GM12878 (cell line): Measurements from ENCODE around the gene DDAH1. TPM values are rescaled to one million over a fixed set of nuclear protein-coding genes. Genes with fewer than 3 reads are reported as not detected.

Experiments
- ATAC-seq: fragments of 200-7000 bp; cut with Tn5 transposase; 3 replicates; pipeline ENCODE4 v1.9.1; 2020; ENCODE audit warnings: mild to moderate bottlenecking, moderate library complexity
- BruUV-seq: library from RNA; stranded (reverse); fragments of 400-500 nt; replicated peaks from 2 replicates; lab custom pipeline; 2021; lab: Mats Ljungman, UMichigan
- CTCF ChIA-PET: fragments of 300-600 bp; sonication (Branson Sonifier 250); formaldehyde crosslinking; extraction: SDS; loops from one replicate; lab custom pipeline; 2021; ENCODE audit warnings: inconsistent platforms; lab: Yijun Ruan, JAX
- POLR2A ChIA-PET: fragments of 350-600 bp; formaldehyde crosslinking; extraction: SDS; loops from one replicate; lab custom pipeline; 2021; ENCODE audit warnings: inconsistent platforms; lab: Charles Lee
- RAD21 ChIA-PET: fragments of 300-600 bp; sonication (Branson Sonifier 250); formaldehyde crosslinking; loops from one replicate; lab custom pipeline; 2023; ENCODE audit warnings: antibody characterized with exemption; ENCODE audit not compliant: unreplicated experiment; lab: Charles Lee
- SMC1A ChIA-PET: fragments of 300-600 bp; sonication (Branson Sonifier 250); formaldehyde crosslinking; loops from one replicate; lab custom pipeline; 2023; ENCODE audit not compliant: unreplicated experiment, uncharacterized antibody; lab: Charles Lee
- DNase-seq: peaks from one replicate; pipeline ENCODE4 v3.0.0-alpha.2; 2011; ENCODE audit warnings: low read depth, low spot score
- FAIRE-seq: peaks from 3 replicates; lab custom pipeline; 2011; peaks lifted over from hg19 to GRCh38; lab: Jason Lieb, UNC
- H2AFZ ChIP-seq: 2 replicates; pipeline ENCODE4 v1.6.0; 2011; ENCODE audit warnings: low read depth, low read length, control low read depth; ENCODE audit not compliant: control insufficient read depth
- H3K27ac ChIP-seq: 2 replicates; pipeline ENCODE4 v1.5.1; 2011; ENCODE audit warnings: control low read depth; ENCODE audit not compliant: control insufficient read depth, insufficient read depth
- H3K27me3 ChIP-seq, 2 experiments: replicated peaks in 1 of 2; 2 replicates each; pipeline versions ENCODE4 v1.6.0 to v1.6.1; 2011; ENCODE audit warnings: low read length in 1 of 2; ENCODE audit not compliant: control insufficient read depth in 2 of 2, insufficient read depth in 2 of 2
- H3K36me3 ChIP-seq, 2 experiments: 2 replicates each; pipeline ENCODE4 v1.5.1; 2011; ENCODE audit warnings: low read length in 1 of 2; ENCODE audit not compliant: control insufficient read depth in 2 of 2, insufficient read depth in 2 of 2
- H3K4me1 ChIP-seq: 2 replicates; pipeline ENCODE4 v1.6.1; 2011; ENCODE audit warnings: mild to moderate bottlenecking, low read length, moderate library complexity, mixed read lengths; ENCODE audit not compliant: control insufficient read depth, insufficient read depth
- H3K4me2 ChIP-seq: 2 replicates; pipeline ENCODE4 v1.6.0; 2011; ENCODE audit warnings: control low read depth; ENCODE audit not compliant: control insufficient read depth, insufficient read depth
- H3K4me3 ChIP-seq: fragments of 200-600 bp; sonication (generic); 2 replicates; pipeline ENCODE4 v1.5.1; 2016
- H3K79me2 ChIP-seq: 2 replicates; pipeline ENCODE4 v1.6.0; 2011; ENCODE audit warnings: low read length; ENCODE audit not compliant: control insufficient read depth, insufficient read depth
- H3K9ac ChIP-seq: 2 replicates; pipeline ENCODE4 v1.8.0; 2011; ENCODE audit warnings: low read length, control low read depth, mixed read lengths; ENCODE audit not compliant: control insufficient read depth, insufficient read depth
- H3K9me3 ChIP-seq: replicated peaks from 3 replicates; pipeline ENCODE4 v1.5.1; 2011; ENCODE audit warnings: mild to moderate bottlenecking, low read length; ENCODE audit not compliant: control insufficient read depth, insufficient read depth
- H4K20me1 ChIP-seq: 2 replicates; pipeline ENCODE4 v1.6.0; 2011; ENCODE audit not compliant: control insufficient read depth, insufficient read depth
- BRCA1 ChIP-seq: IDR thresholded peaks from 2 replicates; pipeline ENCODE4 v1.6.1; 2011; ENCODE audit warnings: low read depth, low read length, improper control_type of control experiment
- CBFB ChIP-seq: IDR thresholded peaks from 2 replicates; pipeline ENCODE4 v1.6.1; 2016; ENCODE audit warnings: antibody characterized with exemption, low read depth
- HCFC1 ChIP-seq: fragments of 150-350 bp; IDR thresholded peaks from 2 replicates; pipeline ENCODE4 v1.6.1; 2014; ENCODE audit warnings: low read length
- HDAC2 ChIP-seq: fragments of 200-600 bp; sonication (generic); IDR thresholded peaks from 2 replicates; pipeline ENCODE4 v1.6.1; 2017
- KLF5 ChIP-seq: fragments of 450-650 bp; IDR thresholded peaks from 2 replicates; pipeline ENCODE4 v1.6.1; 2014; ENCODE audit warnings: mild to moderate bottlenecking; ENCODE audit not compliant: partially characterized antibody
- MEF2A ChIP-seq: IDR thresholded peaks from 2 replicates; pipeline ENCODE4 v1.6.1; 2011; ENCODE audit warnings: low read depth, mild to moderate bottlenecking, low read length, moderate library complexity; ENCODE audit not compliant: insufficient read depth
- RUNX3 ChIP-seq: IDR thresholded peaks from 2 replicates; pipeline ENCODE4 v1.6.1; 2012; ENCODE audit warnings: low read length, inconsistent platforms
- SPI1 ChIP-seq: IDR thresholded peaks from 2 replicates; pipeline ENCODE4 v1.6.1; 2011; ENCODE audit warnings: low read depth, mild to moderate bottlenecking, low read length, moderate library complexity, borderline replicate concordance; ENCODE audit not compliant: insufficient read depth
- SREBF1 ChIP-seq: IDR thresholded peaks from 2 replicates; pipeline ENCODE4 v1.6.1; 2012; ENCODE audit warnings: mild to moderate bottlenecking, low read length
- ZNF384 ChIP-seq: IDR thresholded peaks from 2 replicates; pipeline ENCODE4 v1.6.1; 2012; ENCODE audit warnings: low read depth, mild to moderate bottlenecking, low read length, improper control_type of control experiment, borderline replicate concordance
- WGBS: methylation state at CpG from one replicate; pipeline ENCODE4 v1.1.6; 2016; ENCODE audit warnings: low lambda C conversion rate; ENCODE audit not compliant: insufficient replicate concordance, insufficient coverage; ENCODE audit errors: missing lambda C conversion rate; 5-methylcytosine and 5-hydroxymethylcytosine counted together
- in situ Hi-C: fragments of 300-500 bp; cut with MboI; formaldehyde crosslinking; loops from 9 replicates; pipeline ENCODE4 v1.14.3; 2018; ENCODE audit warnings: mixed read lengths
- intact Hi-C: fragments of 100-400 bp; cut with micrococcal nuclease; formaldehyde crosslinking; loops from one replicate; pipeline ENCODE4 v1.14.2; 2022; ENCODE audit not compliant: unreplicated experiment
- polyA plus RNA-seq, 11 experiments: library from polyadenylated mRNA; depleted of rRNA in 4 of 11; unstranded in 6 of 11; stranded (reverse) in 5 of 11; fragments of >200 nt; fragmentation: Nextera tagmentation in 4 of 11; fragmentation: Illumina TruSeq in 1 of 11; extraction: Ambion mirVana in 4 of 11; extraction: Trizol in 1 of 11; gene quantifications; 1 replicate in 1 of 11; 2 replicates in 10 of 11; pipeline versions ENCODE4 v1.2.1 to v1.2.3, GENCODE V29; 2011 to 2016; ENCODE audit warnings: inconsistent platforms in 2 of 11, missing spikeins in 2 of 11, low read depth in 1 of 11
- total RNA-seq, 4 experiments: library from RNA; depleted of rRNA in 3 of 4; stranded (reverse); fragments of >200 nt in 3 of 4; fragmentation: Illumina TruSeq in 1 of 4; extraction: Trizol in 1 of 4; gene quantifications; 2 replicates each; pipeline versions ENCODE4 v1.2.1 to v1.2.3, GENCODE V29; 2013 to 2021
- TF ChIP-seq, protein P1 (sequence below): fragments of 450-650 bp; IDR thresholded peaks from 2 replicates; pipeline ENCODE4 v1.6.1; 2016; ENCODE audit warnings: mild to moderate bottlenecking, moderate library complexity, borderline replicate concordance
- TF ChIP-seq, protein P2 (sequence below): fragments of 450-650 bp; formaldehyde crosslinking; IDR thresholded peaks from 2 replicates; pipeline ENCODE4 v1.4.0; 2022; ENCODE audit warnings: mild to moderate bottlenecking, moderate library complexity

The DDAH1 gene
- total and polyA plus RNA-seq, 10 of the 15 experiments (the other 5 are each of a cell fraction or from before 2014, with no cell fraction given) = 0.07 to 0.88 (median 0.27) TPM; not detected in 6

DNA sequence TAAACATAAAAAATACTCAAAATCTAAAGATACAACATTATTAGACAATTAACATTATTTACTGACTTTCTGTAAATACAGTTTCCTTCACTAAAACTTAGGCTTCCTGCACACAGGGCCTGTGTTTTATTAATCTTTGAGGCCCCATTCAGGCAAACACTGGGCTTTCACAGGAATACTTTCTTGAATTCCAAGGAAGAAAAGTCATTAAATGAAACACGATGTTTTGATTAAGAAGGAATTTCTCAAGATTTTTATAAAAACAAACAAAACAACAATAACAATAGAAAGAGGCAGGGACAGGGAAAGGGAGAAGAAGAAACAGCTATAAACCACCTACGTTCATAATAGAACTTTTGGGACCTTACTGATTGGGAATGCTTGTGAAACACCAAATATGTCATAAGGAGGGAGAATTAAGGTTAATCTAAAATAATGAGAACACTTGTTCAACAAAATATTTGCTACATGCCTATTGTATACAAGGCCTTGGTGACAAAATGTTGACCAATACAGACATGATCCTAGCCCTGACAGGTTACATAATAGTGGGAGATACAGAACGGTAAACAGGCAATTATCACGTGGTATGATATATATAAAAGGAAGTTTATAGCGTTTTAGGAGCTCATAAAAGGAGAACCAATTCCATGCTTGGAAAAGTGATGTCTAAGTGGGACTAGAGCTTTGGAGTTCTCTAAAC is 3.6 kb downstream of the DDAH1 start:
- ChIA-PET POLR2A (no interaction called here), CTCF (interaction anchor here (1.5 kb wide), 1 partner anchor 14 kb away, joined by 4 read pairs; no protein-coding TSS in a partner anchor), SMC1A (interaction anchor here (0.7 kb wide), 1 partner anchor 138 kb away, joined by 3 read pairs; no protein-coding TSS in a partner anchor), RAD21 (no interaction called here)
- H3K27me3 ChIP-seq = peaks cover 4 to 15% of the 10 kb centered on the region in 2 experiments
- H3K4me1 ChIP-seq = no peaks in the 10 kb centered on the region
- H3K4me2 ChIP-seq = no peak overlapping the region
- H2AFZ ChIP-seq = no peak overlapping the region
- H3K79me2 ChIP-seq = no peaks in the 10 kb centered on the region
- H3K9me3 ChIP-seq = no peaks in the 10 kb centered on the region
- H3K4me3 ChIP-seq = no peak overlapping the region
- H3K9ac ChIP-seq = no peak overlapping the region
- WGBS = 18% methylated on average over 5 of the region's 5 CpGs
- no peaks in the 10 kb centered on the region for H4K20me1 ChIP-seq
- DNase-seq (no peak), ATAC-seq (no peak), FAIRE-seq (no peak)
- no TSS peak for BruUV-seq
- TF ChIP-seq HCFC1 (no peak), CBFB (no peak), BRCA1 (no peak), SPI1 (no peak), MEF2A (no peak), HDAC2 (no peak), ZNF384 (no peak), SREBF1 (no peak), KLF5 (no peak), RUNX3 (no peak)
- TF ChIP-seq, protein P1, sequence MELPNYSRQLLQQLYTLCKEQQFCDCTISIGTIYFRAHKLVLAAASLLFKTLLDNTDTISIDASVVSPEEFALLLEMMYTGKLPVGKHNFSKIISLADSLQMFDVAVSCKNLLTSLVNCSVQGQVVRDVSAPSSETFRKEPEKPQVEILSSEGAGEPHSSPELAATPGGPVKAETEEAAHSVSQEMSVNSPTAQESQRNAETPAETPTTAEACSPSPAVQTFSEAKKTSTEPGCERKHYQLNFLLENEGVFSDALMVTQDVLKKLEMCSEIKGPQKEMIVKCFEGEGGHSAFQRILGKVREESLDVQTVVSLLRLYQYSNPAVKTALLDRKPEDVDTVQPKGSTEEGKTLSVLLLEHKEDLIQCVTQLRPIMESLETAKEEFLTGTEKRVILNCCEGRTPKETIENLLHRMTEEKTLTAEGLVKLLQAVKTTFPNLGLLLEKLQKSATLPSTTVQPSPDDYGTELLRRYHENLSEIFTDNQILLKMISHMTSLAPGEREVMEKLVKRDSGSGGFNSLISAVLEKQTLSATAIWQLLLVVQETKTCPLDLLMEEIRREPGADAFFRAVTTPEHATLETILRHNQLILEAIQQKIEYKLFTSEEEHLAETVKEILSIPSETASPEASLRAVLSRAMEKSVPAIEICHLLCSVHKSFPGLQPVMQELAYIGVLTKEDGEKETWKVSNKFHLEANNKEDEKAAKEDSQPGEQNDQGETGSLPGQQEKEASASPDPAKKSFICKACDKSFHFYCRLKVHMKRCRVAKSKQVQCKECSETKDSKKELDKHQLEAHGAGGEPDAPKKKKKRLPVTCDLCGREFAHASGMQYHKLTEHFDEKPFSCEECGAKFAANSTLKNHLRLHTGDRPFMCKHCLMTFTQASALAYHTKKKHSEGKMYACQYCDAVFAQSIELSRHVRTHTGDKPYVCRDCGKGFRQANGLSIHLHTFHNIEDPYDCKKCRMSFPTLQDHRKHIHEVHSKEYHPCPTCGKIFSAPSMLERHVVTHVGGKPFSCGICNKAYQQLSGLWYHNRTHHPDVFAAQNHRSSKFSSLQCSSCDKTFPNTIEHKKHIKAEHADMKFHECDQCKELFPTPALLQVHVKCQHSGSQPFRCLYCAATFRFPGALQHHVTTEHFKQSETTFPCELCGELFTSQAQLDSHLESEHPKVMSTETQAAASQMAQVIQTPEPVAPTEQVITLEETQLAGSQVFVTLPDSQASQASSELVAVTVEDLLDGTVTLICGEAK = no peak
- TF ChIP-seq, protein P2, sequence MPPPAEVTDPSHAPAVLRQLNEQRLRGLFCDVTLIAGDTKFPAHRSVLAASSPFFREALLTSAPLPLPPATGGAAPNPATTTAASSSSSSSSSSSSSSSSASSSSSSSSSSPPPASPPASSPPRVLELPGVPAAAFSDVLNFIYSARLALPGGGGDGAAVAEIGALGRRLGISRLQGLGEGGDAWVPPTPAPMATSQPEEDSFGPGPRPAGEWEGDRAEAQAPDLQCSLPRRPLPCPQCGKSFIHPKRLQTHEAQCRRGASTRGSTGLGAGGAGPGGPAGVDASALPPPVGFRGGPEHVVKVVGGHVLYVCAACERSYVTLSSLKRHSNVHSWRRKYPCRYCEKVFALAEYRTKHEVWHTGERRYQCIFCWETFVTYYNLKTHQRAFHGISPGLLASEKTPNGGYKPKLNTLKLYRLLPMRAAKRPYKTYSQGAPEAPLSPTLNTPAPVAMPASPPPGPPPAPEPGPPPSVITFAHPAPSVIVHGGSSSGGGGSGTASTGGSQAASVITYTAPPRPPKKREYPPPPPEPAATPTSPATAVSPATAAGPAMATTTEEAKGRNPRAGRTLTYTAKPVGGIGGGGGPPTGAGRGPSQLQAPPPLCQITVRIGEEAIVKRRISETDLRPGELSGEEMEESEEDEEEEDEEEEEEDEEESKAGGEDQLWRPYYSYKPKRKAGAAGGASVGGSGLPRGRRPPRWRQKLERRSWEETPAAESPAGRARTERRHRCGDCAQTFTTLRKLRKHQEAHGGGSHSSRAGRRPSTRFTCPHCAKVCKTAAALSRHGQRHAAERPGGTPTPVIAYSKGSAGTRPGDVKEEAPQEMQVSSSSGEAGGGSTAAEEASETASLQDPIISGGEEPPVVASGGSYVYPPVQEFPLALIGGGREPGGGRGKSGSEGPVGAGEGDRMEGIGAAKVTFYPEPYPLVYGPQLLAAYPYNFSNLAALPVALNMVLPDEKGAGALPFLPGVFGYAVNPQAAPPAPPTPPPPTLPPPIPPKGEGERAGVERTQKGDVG (CRISPR knock-in tag) = no peak
- intact Hi-C loops (no loop called here), in situ Hi-C loops (no loop called here)
- H3K27ac ChIP-seq = no peak overlapping the region
- no peaks in the 10 kb centered on the region for H3K36me3 ChIP-seq
